T1000 (cell line): ENCODE results near the gene IFT25.

Experiments used
- DNase-seq: peaks from one replicate; lab custom pipeline; 2025; ENCODE audit warnings: mixed read lengths; lab: John Stamatoyannopoulos, UW

IFT25 gene

GRCh38 chr1:53957194-53957818 is 11.8 kb upstream of the IFT25 start:
- no peak for DNase-seq

- DNase-seq, result no peak
Observed at GRCh38 chr1:53956308-53957168, 11.0 kb upstream of the IFT25 start.

- no peak for DNase-seq
Observed at GRCh38 chr1:53954128-53954527, 8.6 kb upstream of the IFT25 start.

- DNase-seq, result no peak
Observed at GRCh38 chr1:53951697-53952096, 6.2 kb upstream of the IFT25 start.

- no peak for DNase-seq
Observed at GRCh38 chr1:53949023-53949990, 3.8 kb upstream of the IFT25 start.

GRCh38 chr1:53948291-53948690 is 2.8 kb upstream of the IFT25 start:
- DNase-seq, result no peak

- no peak for DNase-seq
Observed at GRCh38 chr1:53947172-53947907, 1.8 kb upstream of the IFT25 start.

GRCh38 chr1:53946252-53947171 is 1.0 kb upstream of the IFT25 start, which contains the start of gene LRRC42:
Gene LRRC42 (plus strand): TSS chr1:53946350. CDS start chr1:53952000, 5,650 bp downstream.
- DNase-seq, result no peak

- no peak for DNase-seq
Observed at GRCh38 chr1:53945183-53945432, 391 bp downstream of the IFT25 start.

- no peak for DNase-seq
Observed at GRCh38 chr1:53944469-53945182, 873 bp downstream of the IFT25 start.

GRCh38 chr1:53943490-53944043 is 1.9 kb downstream of the IFT25 start:
- no peak for DNase-seq

- DNase-seq, result no peak
Observed at GRCh38 chr1:53943090-53943489, 2.4 kb downstream of the IFT25 start.

GRCh38 chr1:53942127-53942957 is 3.2 kb downstream of the IFT25 start:
- no peak for DNase-seq

- DNase-seq, result no peak
Observed at GRCh38 chr1:53938136-53938830, 7.2 kb downstream of the IFT25 start.

- no peak for DNase-seq
Observed at GRCh38 chr1:53936430-53936829, 9.1 kb downstream of the IFT25 start.

- DNase-seq, result no peak
Observed at GRCh38 chr1:53934170-53934765, 11.2 kb downstream of the IFT25 start.

- no peak for DNase-seq
Observed at GRCh38 chr1:53931523-53931922, 14.0 kb downstream of the IFT25 start.

GRCh38 chr1:53930932-53931331 is 14.6 kb downstream of the IFT25 start:
- no peak for DNase-seq
